ENCODE data around the gene IL11.
A peak's percentile ranks its signal among the peaks of the same experiment; 100 is the strongest.

IL11 gene

GRCh38 chr19:55325172-55325571, 45.1 kb downstream of the IL11 start, which contains the start of gene TMEM150B:
Gene TMEM150B (minus strand): TSS chr19:55325341. CDS start chr19:55321036, 4,305 bp downstream.
- POLR2A ChIA-PET (ENCODE audit: low non-redundant PET): no interaction called here

GRCh38 chr19:55324662-55325061, 45.6 kb downstream of the IL11 start:
- ChIA-PET CTCF (interaction anchor here (1.4 kb wide), 1 partner anchor 59 kb away, joined by 4 read pairs; no protein-coding TSS in a partner anchor), POLR2A (ENCODE audit: low non-redundant PET) (no interaction called here)
- H3K27ac ChIP-seq: no peak overlapping the region

More at GRCh38 chr19:55325172-55325571, 45.1 kb downstream of the IL11 start, which contains the start of gene TMEM150B:
- no peak for DNase-seq (ENCODE audit: low spot score)
- CTCF ChIA-PET: interaction anchor here (1.4 kb wide), 1 partner anchor 58 kb away, joined by 4 read pairs; no protein-coding TSS in a partner anchor
- no peak for TF ChIP-seq CTCF (conservative IDR thresholded peaks at IDR 0.05; ENCODE audit: low read depth)
- H3K27ac ChIP-seq: no peak within 1 kb of the TSS

GRCh38 chr19:55322204-55322885, 47.9 kb downstream of the IL11 start:
- TF ChIP-seq CTCF (conservative IDR thresholded peaks at IDR 0.05; ENCODE audit: low read depth): no peak
- CTCF ChIA-PET: no interaction called here
- no peak overlapping the region for H3K27ac ChIP-seq
- POLR2A ChIA-PET (ENCODE audit: low non-redundant PET): no interaction called here
- no peak for DNase-seq (ENCODE audit: low spot score)

More at GRCh38 chr19:55324662-55325061, 45.6 kb downstream of the IL11 start:
- no peak for DNase-seq (ENCODE audit: low spot score)
- no peak for TF ChIP-seq CTCF (conservative IDR thresholded peaks at IDR 0.05; ENCODE audit: low read depth)

GRCh38 chr19:55321466-55322137, 48.7 kb downstream of the IL11 start:
- CTCF ChIA-PET: interaction anchor here (0.5 to 0.6 kb wide), 2 partner anchors 20 to 23 kb away, joined by 3 to 5 read pairs; no protein-coding TSS in a partner anchor
- no peak for DNase-seq (ENCODE audit: low spot score)
- POLR2A ChIA-PET (ENCODE audit: low non-redundant PET): interaction anchor here (1.0 kb wide), 1 partner anchor 18 kb away, joined by 3 read pairs; the partner anchor contains the start of gene KMT5C
- no peak for TF ChIP-seq CTCF (conservative IDR thresholded peaks at IDR 0.05; ENCODE audit: low read depth)
- no peak overlapping the region for H3K27ac ChIP-seq

GRCh38 chr19:55320844-55321419, 49.3 kb downstream of the IL11 start:
- TF ChIP-seq CTCF (conservative IDR thresholded peaks at IDR 0.05; ENCODE audit: low read depth): no peak
- DNase-seq (ENCODE audit: low spot score): no peak
- CTCF ChIA-PET: interaction anchor here (0.5 to 0.6 kb wide), 2 partner anchors 19 to 23 kb away, joined by 3 to 5 read pairs; no protein-coding TSS in a partner anchor
- no peak overlapping the region for H3K27ac ChIP-seq
- POLR2A ChIA-PET (ENCODE audit: low non-redundant PET): interaction anchor here (1.0 kb wide), 1 partner anchor 18 kb away, joined by 3 read pairs; the partner anchor contains the start of gene KMT5C

- CTCF ChIA-PET: interaction anchor here (1.3 kb wide), 1 partner anchor 19 kb away, joined by 4 read pairs; no protein-coding TSS in a partner anchor
- no peak for TF ChIP-seq CTCF (conservative IDR thresholded peaks at IDR 0.05; ENCODE audit: low read depth)
- POLR2A ChIA-PET (ENCODE audit: low non-redundant PET): no interaction called here
Measured at GRCh38 chr19:55319785-55320184, 50.5 kb downstream of the IL11 start.

More at GRCh38 chr19:55319785-55320184, 50.5 kb downstream of the IL11 start:
- DNase-seq (ENCODE audit: low spot score): peak; percentile 43
- no peak overlapping the region for H3K27ac ChIP-seq
